HCT116 (cell line): ENCODE data around the gene SIAE.

ENCODE experiments used
- EGR1 ChIP-seq: IDR thresholded peaks from 2 replicates; pipeline ENCODE4 v1.6.1; 2012; ENCODE audit warnings: low read depth
- RAD21 ChIP-seq: IDR thresholded peaks from 2 replicates; pipeline ENCODE4 v1.6.1; 2012; ENCODE audit warnings: low read depth, mild to moderate bottlenecking
- YY1 ChIP-seq: IDR thresholded peaks from 2 replicates; pipeline ENCODE4 v1.6.1; 2011; ENCODE audit warnings: low read length, low read depth, moderate library complexity, mild to moderate bottlenecking; ENCODE audit not compliant: insufficient replicate concordance; ENCODE audit errors: extremely low read depth

GRCh38 chr11:124667601-124668000, 5.9 kb downstream of the SIAE start:
- TF ChIP-seq EGR1: no peak
- no peak for TF ChIP-seq YY1
- TF ChIP-seq RAD21: no peak
